Activated T-cell treated with anti-CD3 and anti-CD28 coated beads, Interleukin-2, amount 50 U/mL, for 24 hours (primary cell): ENCODE measurements around the gene STAM2.
A peak's percentile ranks its signal among the peaks of the same experiment; 100 is the strongest.
"Not testable (repeated sequence)": the region's sequence is repeated elsewhere in the genome, so short reads cannot be mapped to it uniquely, and the experiment has no call there.

Experiments
- DNase-seq: peaks from one replicate; pipeline ENCODE4 v3.0.0-alpha.2; 2020
- H3K27ac Mint-ChIP-seq: 2 replicates; pipeline ENCODE4 v1.8.0; 2020; ENCODE audit warnings: mild to moderate bottlenecking, mixed read lengths
- H3K27me3 Mint-ChIP-seq: 2 replicates; pipeline ENCODE4 v1.8.0; 2020; ENCODE audit warnings: mixed read lengths
- H3K36me3 Mint-ChIP-seq: 2 replicates; pipeline ENCODE4 v1.8.0; 2020; ENCODE audit warnings: low read depth, mixed read lengths
- H3K4me1 Mint-ChIP-seq: 2 replicates; pipeline ENCODE4 v1.8.0; 2020; ENCODE audit warnings: low read depth, mixed read lengths
- H3K4me3 Mint-ChIP-seq: 2 replicates; pipeline ENCODE4 v1.8.0; 2020; ENCODE audit warnings: mild to moderate bottlenecking, moderate library complexity, mixed read lengths
- H3K9me3 Mint-ChIP-seq: 2 replicates; pipeline ENCODE4 v1.8.0; 2020; ENCODE audit warnings: mixed read lengths

STAM2 gene

DNA sequence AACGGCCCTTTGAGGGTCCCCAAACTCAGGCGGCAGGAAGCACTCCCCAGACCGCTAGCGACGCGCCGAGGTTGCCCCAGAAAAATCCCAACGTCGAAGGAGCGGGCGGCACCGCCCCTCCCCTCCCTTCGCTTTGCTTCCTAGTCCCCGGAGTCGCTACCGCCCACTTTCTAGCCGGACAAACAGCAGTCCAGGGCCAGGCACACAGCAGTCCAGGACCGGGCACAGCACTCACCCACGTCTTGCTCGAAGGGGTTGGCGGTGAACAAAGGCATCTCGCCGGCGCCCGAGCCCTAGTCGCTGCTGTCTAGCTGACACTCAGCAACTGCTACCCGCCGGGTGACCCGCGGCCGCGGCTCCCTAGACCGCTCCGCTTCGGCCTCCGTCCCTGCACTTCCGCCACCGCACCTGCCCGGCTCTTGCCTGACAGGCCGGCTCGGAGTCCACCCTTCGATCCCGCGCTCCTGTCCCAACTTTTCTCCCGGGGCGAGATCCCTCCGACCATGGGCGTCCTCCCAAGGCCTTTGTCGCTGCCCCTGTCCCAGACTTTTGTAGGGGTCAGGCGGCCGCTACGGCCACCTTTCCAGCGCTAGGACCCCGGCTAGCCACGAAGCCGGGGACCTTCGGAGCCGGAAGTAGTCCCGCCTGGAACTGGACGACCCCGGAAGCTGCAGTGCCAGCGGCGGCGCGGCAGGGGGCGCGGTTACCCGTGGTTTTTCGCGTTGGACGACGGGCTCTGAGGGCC is at the start of gene STAM2:
Gene STAM2, minus strand, starts transcription at position 396 of the 745 bp plus-strand sequence. Its CDS starts 121 bp downstream, at position 275.
- H3K4me3 Mint-ChIP-seq = peak within 1 kb of the TSS; percentile 97
- no peaks in the 10 kb centered on the region for H3K9me3 Mint-ChIP-seq
- no peaks in the 10 kb centered on the region for H3K27me3 Mint-ChIP-seq
- H3K27ac Mint-ChIP-seq = peak within 1 kb of the TSS; percentile 100
- peaks cover 36% of the 10 kb centered on the region for H3K4me1 Mint-ChIP-seq
- DNase-seq = peak; percentile 97
- H3K36me3 Mint-ChIP-seq = peaks cover 16% of the 10 kb centered on the region

DNA sequence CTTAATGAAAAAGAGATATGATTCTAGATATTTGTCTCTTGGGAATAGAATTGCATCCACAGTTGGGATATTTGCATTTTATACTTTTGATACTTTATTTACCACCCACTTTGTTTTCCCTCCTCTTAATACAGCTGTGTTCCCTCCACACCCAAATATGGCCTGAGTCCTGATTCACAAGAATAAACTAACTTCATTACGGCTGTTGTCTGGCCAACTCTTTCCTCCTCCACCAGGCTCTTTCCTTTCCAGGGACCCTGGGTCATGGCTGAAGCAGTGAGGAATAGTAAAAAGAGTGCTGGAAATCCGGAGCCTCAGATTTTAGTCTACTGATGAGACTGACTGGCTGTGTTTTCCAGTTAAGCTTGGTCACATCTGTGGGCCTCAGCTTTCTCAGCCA is 48.4 kb upstream of the STAM2 start:
- H3K27ac Mint-ChIP-seq = no peak overlapping the region
- H3K27me3 Mint-ChIP-seq = peaks cover 22% of the 10 kb centered on the region
- no peaks in the 10 kb centered on the region for H3K4me1 Mint-ChIP-seq
- no peak for DNase-seq
- H3K4me3 Mint-ChIP-seq = no peak overlapping the region
- H3K36me3 Mint-ChIP-seq = no peaks in the 10 kb centered on the region
- H3K9me3 Mint-ChIP-seq = no peaks in the 10 kb centered on the region

DNA sequence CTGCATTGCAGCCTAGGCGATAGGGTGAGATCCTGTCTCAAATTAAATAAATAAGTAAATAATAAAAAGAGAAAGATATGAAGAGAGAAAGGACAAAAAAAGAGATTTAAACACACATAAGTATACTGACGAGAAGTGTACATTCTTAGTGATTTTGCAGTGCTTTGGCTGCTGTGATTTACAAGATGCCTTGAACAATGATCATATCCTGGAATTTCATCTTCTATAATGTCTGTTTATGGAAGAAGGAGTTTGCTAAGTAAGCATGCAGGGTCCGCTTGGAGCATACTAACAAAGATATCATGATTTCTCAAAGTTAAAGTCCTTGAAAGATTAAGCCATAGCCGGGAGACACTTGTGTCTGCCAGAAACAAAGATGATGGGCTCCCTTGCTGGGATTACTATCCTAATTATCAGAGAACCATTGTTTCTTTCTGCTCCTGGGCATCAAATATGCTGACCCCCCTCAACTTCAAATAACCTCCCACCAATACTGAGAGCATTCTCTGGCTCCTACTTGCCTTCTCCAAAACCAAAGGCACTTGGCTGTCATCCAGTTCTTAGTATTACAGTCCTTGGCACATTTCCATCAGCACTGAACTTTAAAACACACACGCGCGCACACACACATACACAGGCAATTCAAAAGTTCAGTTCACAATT is 47.5 kb upstream of the STAM2 start:
- H3K27ac Mint-ChIP-seq = no peak overlapping the region
- H3K36me3 Mint-ChIP-seq = no peaks in the 10 kb centered on the region
- H3K4me1 Mint-ChIP-seq = no peaks in the 10 kb centered on the region
- H3K27me3 Mint-ChIP-seq = peaks cover 22% of the 10 kb centered on the region
- no peaks in the 10 kb centered on the region for H3K9me3 Mint-ChIP-seq
- no peak overlapping the region for H3K4me3 Mint-ChIP-seq
- no peak for DNase-seq

DNA sequence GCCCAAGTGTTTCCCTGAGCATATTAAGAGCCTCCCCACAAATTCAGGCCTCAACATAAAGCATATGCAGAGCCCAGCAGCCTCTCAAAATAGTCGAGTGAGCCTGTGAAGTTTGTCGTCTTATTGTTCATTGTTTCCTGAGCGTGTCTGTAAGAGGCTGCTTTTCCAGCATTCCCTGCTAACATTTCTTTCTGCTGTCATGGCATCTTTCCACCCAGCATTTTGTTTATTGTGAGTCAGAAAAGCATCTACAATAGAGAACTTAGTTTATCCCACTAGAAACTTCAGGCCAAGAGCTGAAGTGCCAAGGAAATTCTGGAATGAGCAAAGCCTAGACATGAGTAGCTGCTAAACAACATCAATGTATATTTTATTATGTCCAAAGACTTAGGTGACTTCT is 46.3 kb upstream of the STAM2 start:
- Mint-ChIP-seq H3K36me3 (no peaks in the 10 kb centered on the region), H3K27ac (no peak overlapping the region), H3K9me3 (no peaks in the 10 kb centered on the region), H3K4me3 (no peak overlapping the region), H3K4me1 (no peaks in the 10 kb centered on the region), H3K27me3 (peaks cover 13% of the 10 kb centered on the region)
- DNase-seq = no peak

DNA sequence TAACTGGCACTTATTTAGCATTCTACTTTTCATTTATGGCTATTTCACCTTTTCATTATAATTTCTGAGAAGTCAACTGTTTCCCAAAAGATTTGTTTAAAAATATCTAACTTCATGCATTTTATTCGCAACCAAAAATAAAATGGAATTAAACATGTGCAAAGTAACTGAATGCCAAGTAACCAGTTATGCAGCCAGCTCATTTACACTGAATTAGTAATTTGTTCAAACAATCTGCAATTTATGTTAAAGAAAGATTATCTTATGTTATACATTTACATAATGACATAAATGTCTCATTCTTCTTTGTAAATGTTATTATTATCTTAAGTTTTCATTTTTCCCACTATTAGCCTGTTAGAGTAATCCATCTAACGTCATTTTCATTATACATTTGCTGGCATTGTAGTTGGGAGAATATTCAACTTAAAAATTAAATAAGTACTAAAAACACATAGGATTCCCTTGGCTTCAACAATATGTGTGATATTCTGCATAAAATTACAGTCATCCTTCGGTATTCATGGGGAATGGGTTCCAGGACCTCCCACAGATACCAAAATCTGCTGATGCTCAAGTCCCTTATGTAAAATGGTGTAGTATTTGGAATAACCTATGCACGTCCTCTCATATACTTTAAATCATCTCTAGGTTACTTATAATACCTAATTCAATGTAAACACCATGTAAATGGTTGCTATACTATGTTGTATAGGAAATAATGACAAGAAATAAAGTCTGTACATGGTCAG is 43.7 kb upstream of the STAM2 start:
- Mint-ChIP-seq H3K4me3 (no peak overlapping the region), H3K27me3 (peaks cover 5% of the 10 kb centered on the region), H3K27ac (no peak overlapping the region), H3K36me3 (no peaks in the 10 kb centered on the region), H3K4me1 (no peaks in the 10 kb centered on the region), H3K9me3 (no peaks in the 10 kb centered on the region)
- DNase-seq = no peak

DNA sequence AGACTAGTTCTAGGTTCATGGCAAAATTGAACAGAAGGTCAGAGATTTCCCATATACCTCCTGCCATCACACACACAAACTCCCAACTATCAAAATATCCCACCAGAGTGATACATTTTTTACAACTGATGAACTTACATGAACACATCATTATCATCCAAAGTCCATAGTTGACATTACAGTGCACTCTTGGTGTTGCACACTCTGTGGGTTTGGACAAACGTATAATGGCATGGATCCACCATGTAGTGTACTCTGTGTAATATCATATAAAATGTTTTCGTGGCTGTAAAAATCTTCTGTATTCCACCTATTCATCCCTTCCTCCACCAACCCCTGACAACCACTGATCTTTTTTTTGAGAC is 25.9 kb upstream of the STAM2 start:
- H3K27ac Mint-ChIP-seq = no peak overlapping the region
- no peak overlapping the region for H3K4me3 Mint-ChIP-seq
- H3K9me3 Mint-ChIP-seq = no peaks in the 10 kb centered on the region
- no peak for DNase-seq
- H3K27me3 Mint-ChIP-seq = peaks cover 30% of the 10 kb centered on the region
- no peaks in the 10 kb centered on the region for H3K36me3 Mint-ChIP-seq
- peaks cover 5% of the 10 kb centered on the region for H3K4me1 Mint-ChIP-seq

DNA sequence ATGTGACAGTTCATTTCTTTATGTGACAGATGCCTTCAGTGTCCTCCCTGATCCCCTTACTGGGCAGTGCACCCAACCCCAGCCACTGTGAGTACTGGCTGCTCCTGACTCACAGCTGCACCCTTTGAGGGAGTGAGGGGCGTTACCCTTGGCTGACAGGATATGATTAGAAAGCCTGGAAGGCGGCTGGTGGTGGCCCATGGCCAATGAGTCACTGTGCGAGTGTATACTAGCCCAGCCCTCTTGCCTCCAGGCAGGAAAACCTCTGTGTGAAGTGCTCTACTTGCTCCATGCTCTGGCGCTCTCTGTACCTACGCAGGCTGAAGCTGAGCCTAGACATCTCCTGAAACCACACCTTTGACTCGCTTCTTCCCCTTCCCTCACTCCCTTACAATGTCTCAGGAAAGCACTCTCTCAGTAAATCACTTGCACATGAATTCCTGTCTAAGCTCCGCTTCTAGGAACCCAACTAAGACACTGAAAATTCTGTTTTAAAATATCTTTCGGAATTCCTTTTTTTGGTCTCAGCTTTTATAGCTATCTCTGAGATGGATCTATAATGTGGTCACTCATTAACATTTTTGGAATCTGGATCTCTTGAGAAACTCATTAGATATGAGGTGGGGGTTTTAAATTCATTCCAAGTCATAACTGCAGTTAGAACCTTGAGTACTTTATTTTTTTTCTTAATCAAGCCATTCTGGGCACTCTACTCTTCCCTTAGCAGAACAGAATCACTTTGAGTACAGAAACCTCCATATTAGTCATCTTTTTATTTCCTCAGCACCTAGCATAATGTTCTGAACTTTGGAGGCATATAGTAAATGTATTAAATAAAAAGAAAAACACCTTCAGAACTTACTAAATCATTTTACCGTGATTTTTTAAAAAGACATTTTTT is 25.3 kb upstream of the STAM2 start:
- H3K4me3 Mint-ChIP-seq = no peak overlapping the region
- H3K9me3 Mint-ChIP-seq = no peaks in the 10 kb centered on the region
- H3K27ac Mint-ChIP-seq = no peak overlapping the region
- H3K36me3 Mint-ChIP-seq = no peaks in the 10 kb centered on the region
- DNase-seq = peak; percentile 29
- peaks cover 5% of the 10 kb centered on the region for H3K4me1 Mint-ChIP-seq
- H3K27me3 Mint-ChIP-seq = peaks cover 36% of the 10 kb centered on the region

DNA sequence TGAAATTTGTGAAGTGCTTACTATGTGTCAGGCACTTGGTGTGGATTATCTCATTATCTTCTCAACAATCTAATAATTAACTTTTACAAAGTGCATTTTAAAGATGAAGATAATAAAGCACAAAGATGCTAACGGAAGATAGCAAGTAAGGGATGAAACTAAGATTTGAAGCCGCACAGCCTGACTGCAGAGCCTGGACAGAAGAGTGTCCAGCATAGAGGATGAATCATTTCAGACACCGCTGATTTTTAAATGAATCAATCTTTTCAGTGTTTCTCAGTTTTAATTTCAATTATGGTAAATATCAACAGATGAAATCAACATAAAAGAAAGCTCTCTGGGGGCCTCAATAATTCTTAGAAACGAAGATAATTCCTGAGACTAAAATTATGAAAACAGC is 24.5 kb upstream of the STAM2 start:
- Mint-ChIP-seq H3K27me3 (peaks cover 43% of the 10 kb centered on the region), H3K9me3 (no peaks in the 10 kb centered on the region), H3K27ac (no peak overlapping the region), H3K4me3 (no peak overlapping the region), H3K4me1 (peaks cover 5% of the 10 kb centered on the region), H3K36me3 (no peaks in the 10 kb centered on the region)
- no peak for DNase-seq

DNA sequence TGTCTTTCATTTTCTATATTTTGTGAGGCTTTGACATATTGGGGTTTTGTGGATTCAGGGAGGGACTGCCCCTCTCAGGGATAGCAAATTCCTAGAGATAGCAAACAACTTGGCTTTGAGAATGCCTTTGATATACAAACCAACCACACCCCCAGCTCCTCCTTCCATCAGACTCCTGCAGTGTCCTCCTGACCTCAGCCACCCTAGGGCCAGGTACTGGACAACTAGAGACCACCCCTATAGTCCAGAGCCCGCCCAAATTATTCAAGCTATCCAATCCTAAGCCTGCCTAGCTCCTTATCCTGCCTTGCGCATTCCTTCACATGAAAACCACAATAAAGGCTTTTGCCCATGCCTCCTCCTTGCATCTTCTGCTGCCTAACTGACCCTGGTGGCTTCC is 22.9 kb upstream of the STAM2 start:
- no peaks in the 10 kb centered on the region for H3K9me3 Mint-ChIP-seq
- H3K36me3 Mint-ChIP-seq = no peaks in the 10 kb centered on the region
- DNase-seq = no peak
- peaks cover 5% of the 10 kb centered on the region for H3K4me1 Mint-ChIP-seq
- H3K27me3 Mint-ChIP-seq = peaks cover 47% of the 10 kb centered on the region
- H3K27ac Mint-ChIP-seq = no peak overlapping the region
- no peak overlapping the region for H3K4me3 Mint-ChIP-seq

DNA sequence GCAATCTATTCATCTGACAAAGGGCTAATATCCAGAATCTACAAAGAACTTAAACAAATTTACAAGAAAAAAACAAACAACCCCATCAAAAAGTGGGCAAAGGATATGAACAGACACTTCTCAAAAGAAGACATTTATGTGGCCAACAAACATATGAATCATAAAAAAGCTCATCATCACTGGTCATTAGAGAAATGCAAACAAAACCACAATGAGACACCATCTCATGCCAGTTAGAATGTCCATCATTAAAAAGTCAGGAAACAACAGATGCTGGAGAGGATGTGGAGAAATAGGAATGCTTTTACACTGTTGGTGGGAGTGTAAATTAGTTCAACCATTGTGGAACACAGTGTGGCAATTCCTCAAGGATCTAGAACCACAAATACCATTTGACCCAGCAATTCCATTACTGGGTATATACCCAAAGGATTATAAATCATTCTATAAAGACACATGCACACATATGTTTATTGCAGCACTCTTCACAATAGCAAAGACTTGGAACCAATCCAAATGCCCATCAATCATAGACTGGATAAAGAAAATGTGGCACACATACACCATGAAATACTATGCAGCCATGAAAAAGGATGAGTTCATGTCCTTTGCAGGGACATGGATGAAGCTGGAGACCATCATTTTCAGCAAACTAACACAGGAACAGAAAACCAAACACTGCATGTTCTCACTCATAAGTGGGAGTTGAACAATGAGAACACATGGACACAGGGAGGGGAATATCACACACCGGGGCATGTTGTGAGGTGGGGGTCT is 22.1 kb upstream of the STAM2 start:
- not testable (repeated sequence) for H3K36me3 Mint-ChIP-seq, H3K9me3 Mint-ChIP-seq, H3K4me3 Mint-ChIP-seq, DNase-seq, H3K27ac Mint-ChIP-seq, H3K4me1 Mint-ChIP-seq
- H3K27me3 Mint-ChIP-seq = peaks cover 53% of the 10 kb centered on the region

DNA sequence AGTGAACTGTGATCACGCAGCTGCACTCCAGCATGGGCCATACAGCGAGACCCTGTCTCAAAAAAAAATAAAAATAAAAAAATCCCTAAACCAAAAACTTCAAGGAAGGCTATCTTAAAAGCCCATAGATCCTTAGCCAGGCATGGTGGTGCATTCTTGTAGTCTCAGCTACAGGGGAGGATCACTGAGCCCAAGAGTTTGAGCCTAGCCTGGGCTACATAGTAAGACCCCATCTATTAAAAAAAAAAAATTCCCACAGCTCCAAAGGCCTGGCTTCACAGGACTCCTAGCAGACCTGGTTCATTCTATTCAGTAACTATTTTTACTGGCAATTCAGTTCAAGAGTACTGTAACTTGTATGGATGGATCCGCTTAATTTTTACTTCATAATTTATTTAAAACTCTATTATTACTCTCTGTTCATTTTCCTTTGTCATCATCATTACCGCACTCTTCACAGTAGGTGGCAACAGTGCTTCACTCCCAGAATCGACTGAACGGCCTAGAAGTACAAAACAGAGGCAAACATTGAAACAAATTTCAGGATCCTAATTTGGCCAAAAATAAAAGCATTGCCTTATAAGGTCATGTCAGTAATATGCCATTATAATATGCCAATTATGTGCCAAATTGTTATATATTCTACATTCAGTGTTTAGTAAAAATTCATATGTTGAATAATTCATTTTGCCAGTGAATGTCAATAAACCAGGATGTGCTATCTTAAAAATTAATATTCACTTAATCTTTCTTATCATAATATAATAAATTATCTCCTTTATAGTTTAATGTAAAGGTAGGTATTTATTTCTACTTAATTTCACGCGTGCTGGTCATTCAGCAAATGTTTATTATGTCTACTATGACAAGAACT is 14.3 kb upstream of the STAM2 start:
- H3K36me3 Mint-ChIP-seq = no peaks in the 10 kb centered on the region
- H3K27ac Mint-ChIP-seq = no peak overlapping the region
- H3K4me3 Mint-ChIP-seq = no peak overlapping the region
- H3K9me3 Mint-ChIP-seq = no peaks in the 10 kb centered on the region
- peaks cover 43% of the 10 kb centered on the region for H3K27me3 Mint-ChIP-seq
- DNase-seq = no peak
- peaks cover 4% of the 10 kb centered on the region for H3K4me1 Mint-ChIP-seq

DNA sequence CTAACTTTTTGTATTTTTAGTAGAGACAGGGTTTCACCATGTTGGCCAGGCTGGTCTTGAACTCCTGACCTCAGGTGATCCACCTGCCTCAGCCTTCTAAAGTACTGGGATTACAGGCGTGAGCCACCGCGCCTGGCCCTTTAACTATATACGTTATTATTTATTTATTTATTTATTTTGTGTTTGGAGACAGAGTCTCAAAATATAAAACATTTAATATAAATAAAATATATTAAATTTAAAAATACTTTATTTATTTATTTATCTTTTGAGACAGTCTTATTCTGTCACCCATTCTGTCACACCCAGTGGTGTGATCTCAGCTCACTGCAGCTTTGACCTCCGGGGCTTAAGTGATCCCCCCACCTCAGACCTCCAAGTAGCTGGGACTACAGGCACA is 11.2 kb upstream of the STAM2 start:
- Mint-ChIP-seq H3K27me3 (peaks cover 27% of the 10 kb centered on the region), H3K4me1 (peaks cover 13% of the 10 kb centered on the region)
- not testable (repeated sequence) for H3K9me3 Mint-ChIP-seq, H3K36me3 Mint-ChIP-seq, H3K27ac Mint-ChIP-seq, DNase-seq, H3K4me3 Mint-ChIP-seq

DNA sequence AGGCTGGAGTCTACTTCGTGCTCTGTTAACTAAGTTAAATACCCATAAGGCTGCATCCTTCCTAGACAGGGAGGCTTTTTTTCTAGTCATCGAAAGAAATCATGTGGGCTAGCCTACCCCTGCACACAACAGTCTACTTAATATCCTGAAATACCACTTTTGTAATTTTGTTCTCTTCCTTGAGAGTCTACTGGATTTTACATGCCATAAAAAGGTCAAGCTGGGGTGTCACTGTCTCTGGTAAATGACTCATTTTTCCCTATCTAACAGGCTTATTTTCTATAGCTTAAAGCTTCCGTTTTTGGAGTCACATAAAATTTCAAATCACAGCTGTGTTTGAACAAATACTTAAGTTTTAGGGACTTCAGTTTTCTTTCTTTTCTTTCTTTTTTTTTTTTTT is 10.7 kb upstream of the STAM2 start:
- no peaks in the 10 kb centered on the region for H3K36me3 Mint-ChIP-seq
- DNase-seq = no peak
- H3K4me3 Mint-ChIP-seq = no peak overlapping the region
- H3K4me1 Mint-ChIP-seq = peaks cover 13% of the 10 kb centered on the region
- no peak overlapping the region for H3K27ac Mint-ChIP-seq
- no peaks in the 10 kb centered on the region for H3K9me3 Mint-ChIP-seq
- H3K27me3 Mint-ChIP-seq = peaks cover 29% of the 10 kb centered on the region
